ENCODE results near the gene TLR2. TPM values are rescaled to one million over a fixed set of nuclear protein-coding genes. Genes with fewer than 3 reads are reported as not detected.
"Not testable (repeated sequence)": the region's sequence is repeated elsewhere in the genome, so short reads cannot be mapped to it uniquely, and the experiment has no call there.

The TLR2 gene
- total RNA-seq, 2 experiments from 2014 or later = 0.23 TPM

DNA sequence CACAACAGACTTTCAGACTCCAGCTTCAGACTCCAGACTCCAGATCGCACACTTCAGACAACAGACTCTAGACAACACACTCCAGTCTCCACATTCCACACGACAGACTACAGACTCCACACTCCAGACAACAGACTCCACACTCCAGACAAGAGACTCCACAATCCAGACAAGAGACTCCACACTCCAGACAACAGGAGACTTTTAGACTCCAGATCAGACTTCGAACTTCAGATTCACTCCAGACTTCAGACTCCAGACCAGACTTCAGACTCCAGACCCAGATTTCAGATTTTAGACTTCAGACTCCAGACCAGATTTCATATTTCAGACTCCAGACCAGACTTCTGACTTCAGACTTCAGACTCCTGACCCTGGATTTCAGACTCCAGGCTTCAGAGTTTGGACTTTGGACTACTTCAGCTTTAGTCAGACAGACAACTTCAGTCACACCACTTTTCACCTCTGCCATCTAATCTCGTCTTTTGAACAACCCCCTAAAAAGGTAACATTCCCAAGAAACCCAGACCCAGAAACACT is 29.0 kb upstream of the TLR2 start:
- CTCF ChIA-PET = no interaction called here

DNA sequence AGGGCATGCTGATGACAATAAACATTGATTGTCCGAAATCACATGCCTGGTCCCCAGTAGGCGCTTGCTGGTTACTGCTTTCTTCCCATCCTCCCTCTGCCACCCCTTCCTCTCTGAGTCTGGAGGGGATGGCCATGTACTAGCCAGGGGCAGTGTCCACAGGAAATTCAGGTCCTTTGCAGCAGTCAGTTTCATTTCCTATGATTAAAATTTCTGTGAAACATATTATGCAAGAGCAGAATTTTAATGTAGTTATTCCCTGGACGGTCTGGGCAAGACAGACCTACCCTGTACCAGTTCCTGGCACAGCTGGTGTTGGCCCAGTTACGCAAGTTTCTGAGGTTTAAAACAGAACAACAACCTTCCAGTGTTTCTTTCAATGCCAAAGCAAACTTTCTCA is 28.2 kb upstream of the TLR2 start:
- CTCF ChIA-PET = no interaction called here
- POLR2A ChIA-PET = no interaction called here

More for the DNA sequence above, 29.0 kb upstream of the TLR2 start:
- POLR2A ChIA-PET = interaction anchor here (0.7 kb wide), 1 partner anchor 183 kb away, joined by 6 read pairs; no protein-coding TSS in a partner anchor

DNA sequence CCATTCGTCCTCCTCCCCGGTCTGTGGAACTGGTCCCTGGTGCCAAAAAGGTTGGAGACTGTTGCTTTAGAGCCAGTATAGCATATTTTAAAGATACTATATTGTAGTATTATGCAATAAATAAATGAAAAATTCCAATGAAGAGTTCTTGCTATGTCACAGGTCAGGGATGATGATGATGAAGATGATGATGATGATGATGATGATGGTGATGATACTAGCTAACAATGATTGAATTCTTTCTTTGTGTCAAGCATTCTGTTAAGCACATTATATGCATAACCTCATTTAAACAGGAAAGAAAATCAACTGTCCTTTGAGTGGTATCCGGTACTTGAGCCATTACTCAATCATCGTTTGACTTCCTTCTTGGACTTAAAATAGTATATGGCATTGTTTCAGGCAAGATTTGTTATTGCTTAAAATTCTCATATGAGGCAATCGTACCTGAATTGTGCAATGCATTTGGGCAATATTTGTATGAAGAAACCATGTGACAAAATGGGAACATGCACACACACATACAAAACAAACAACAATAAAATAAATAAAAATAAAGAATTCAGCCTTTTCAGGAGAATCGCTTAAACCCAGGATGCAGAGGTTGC is 22.8 kb upstream of the TLR2 start:
- POLR2A ChIA-PET = no interaction called here

DNA sequence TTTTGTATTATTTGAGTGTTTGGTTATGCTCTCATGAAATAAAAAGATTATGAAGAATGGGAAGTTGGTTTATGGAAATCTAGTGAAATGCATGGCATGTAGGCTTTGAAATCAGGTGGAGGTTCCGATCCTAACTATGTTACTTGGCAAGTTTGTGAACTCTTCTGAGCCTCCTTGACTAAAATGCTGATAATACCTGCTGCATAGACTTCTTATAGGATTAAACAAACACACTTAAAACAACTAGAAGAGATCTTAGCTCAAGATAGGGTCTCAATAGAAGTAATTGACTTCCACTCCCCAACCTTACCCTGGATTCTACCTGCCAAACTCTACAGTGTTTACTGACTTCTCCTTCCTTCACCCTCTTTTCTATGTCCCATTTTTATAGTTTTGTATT is 22.2 kb upstream of the TLR2 start:
- ChIA-PET POLR2A (no interaction called here), CTCF (no interaction called here)

More for the DNA sequence above, 22.8 kb upstream of the TLR2 start:
- CTCF ChIA-PET = no interaction called here

DNA sequence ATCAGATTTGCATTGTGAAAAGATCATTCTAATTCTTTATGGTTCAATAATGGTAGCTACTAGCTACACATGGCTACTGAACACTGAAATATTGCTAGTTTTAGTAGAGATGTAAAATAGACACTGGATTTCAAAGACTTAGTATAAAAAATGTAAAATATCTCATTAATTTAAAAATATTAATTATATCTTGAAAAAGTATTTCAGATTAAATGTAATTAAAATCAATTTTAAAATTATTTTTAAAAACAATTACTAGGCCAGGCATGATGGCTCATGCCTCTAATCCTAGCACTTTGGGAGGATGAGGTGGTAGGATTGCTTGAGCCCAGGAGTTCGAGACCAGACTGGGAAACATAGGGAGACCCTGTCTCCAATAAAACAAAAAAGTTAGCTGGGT is 20.4 kb upstream of the TLR2 start:
- POLR2A ChIA-PET = no interaction called here
- CTCF ChIA-PET = interaction anchor here (0.8 kb wide), 1 partner anchor 16 kb away, joined by 3 read pairs; no protein-coding TSS in a partner anchor

DNA sequence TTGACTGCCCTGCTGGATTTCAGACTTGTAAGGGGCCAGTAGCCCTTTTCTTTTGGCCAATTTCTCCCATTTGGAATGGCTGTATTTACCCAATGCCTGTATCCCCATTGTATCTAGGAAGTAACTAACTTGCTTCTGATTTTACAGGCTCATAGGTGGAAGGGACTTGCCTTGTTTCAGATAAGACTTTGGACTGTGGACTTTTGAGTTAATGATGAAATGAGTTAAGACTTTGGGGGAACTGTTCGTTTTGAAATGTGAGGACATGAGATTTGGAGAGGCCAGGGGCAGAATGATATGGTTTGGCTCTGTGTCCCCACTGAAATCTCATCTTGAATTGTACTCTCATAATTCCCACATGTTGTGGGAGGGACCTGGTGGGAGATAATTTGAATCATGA is 17.6 kb upstream of the TLR2 start:
- POLR2A ChIA-PET, CTCF ChIA-PET: not testable (repeated sequence)

DNA sequence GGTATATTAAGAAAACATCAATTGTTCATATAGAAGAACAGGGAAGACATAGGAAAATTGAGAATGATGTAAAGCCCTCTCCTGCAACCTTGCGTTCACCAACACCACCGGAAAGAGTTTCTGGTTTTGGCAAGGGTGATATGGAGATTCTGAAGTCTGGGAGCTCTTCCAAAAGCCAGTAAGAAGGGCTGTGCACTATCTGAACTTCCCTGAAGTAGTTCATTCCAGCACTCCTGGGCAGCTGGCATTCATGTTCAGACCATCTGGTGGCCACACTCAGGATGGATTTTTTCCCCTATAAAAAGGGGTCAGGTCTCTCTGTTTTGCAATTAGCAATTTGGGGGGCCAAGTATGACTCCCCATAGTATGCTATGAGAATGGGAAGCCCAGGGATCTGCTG is 15.4 kb upstream of the TLR2 start:
- ChIA-PET POLR2A (no interaction called here), CTCF (no interaction called here)

DNA sequence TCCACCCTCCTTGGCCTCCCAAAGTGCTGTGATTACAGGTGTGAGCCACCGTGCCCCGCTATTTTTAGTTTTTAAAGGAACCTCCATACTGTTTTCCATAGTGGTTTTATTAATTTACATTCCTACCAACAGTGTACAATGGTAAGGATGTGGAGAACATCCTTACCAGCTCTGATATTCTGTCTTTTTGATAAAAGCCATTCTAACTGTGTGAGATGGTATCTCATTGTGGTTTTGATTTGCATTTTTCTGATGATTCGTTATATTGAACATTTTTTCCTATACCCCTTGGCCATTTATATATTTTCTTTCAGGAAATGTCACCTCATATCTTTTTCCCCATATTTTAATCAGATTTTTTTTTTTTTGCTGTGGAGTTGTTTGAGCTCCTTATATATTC is 14.2 kb upstream of the TLR2 start:
- ChIA-PET POLR2A (no interaction called here), CTCF (interaction anchor here (1.3 kb wide), 1 partner anchor 10 kb away, joined by 3 read pairs; no protein-coding TSS in a partner anchor)

DNA sequence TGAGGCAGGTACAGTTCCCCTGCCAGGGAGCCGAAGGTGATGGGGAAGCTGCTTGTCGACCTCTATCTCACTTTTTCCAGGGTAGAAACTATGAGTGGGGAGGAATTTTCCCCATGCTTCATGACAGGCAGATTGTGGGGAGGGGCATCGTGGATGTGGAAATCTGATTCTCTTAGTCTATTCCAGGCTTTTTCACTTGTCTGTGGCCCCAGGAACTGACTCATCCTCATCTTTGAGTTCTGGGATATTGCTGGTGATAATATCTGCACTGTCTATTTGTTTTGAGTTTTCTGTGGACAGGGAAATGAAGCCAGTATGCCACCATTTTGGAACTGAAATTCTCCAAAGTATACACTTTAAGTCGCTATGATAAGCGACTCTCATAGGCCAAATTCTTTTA is 7.6 kb upstream of the TLR2 start:
- ChIA-PET POLR2A (no interaction called here), CTCF (no interaction called here)

DNA sequence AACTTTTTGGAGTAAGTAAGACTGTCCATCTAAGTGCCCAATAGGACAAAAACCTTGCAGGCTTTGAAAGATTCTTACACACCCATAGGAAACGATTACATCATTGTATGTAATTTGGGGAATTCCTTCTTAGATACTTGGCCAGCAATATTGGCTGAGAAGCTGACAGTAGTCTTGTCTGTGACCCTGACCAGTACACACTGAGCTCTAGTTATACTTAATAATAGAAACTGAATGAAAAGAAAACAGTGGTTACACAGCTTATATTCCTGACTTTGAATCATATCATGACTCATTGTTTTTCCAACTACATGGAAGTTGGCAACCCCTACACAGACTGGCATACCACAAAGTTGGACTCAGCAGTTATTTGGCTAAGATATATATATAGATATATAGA is 7.1 kb upstream of the TLR2 start:
- CTCF ChIA-PET = no interaction called here
- POLR2A ChIA-PET = no interaction called here

DNA sequence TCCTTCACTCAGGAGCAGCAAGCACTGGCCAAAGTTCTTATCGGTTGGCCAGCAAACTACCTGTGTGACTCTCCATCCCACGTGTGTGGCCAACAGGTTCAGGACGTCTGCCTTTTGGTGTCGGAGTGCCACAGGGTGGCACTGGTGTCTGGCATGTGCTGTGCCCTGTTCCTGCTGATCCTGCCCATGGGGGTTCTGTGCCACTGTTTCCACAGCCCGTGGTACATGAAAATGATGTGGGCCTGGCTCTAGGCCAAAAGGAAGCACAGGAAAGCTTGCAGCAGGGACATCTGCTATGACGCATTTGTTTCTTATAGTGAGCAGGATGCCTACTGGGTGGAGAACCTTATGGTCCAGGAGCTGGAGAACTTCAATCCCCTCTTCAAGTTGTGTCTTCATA is 4.6 kb upstream of the TLR2 start:
- CTCF ChIA-PET = interaction anchor here (0.9 to 1.1 kb wide), 2 partner anchors 9 to 16 kb away, joined by 3 read pairs; no protein-coding TSS in a partner anchor

DNA sequence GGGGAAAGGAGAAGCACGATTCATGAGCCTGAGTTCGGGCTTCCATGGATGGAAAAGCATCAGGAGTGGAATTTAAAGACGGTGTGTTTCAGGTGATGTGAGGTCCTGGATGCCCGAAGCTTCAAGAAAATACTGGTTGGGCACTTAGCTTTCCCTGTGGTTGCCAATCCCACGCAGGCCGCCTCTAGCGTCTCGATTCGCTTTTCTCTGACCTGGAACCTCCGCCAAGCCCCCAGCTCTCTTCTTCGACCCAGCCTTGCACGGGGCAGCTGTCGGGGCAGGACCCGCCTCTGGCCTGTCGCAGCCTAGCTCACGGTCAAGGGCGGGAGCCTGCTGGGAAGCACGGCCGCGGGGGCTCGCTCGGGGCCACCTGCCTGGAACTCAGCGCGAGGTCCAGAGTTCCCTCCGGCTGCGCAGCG is 308 bp upstream of the TLR2 start:
- CTCF ChIA-PET = interaction anchor here (0.9 kb wide), 1 partner anchor 10 kb away, joined by 3 read pairs; no protein-coding TSS in a partner anchor

More for the DNA sequence above, 4.6 kb upstream of the TLR2 start:
- POLR2A ChIA-PET = no interaction called here

DNA sequence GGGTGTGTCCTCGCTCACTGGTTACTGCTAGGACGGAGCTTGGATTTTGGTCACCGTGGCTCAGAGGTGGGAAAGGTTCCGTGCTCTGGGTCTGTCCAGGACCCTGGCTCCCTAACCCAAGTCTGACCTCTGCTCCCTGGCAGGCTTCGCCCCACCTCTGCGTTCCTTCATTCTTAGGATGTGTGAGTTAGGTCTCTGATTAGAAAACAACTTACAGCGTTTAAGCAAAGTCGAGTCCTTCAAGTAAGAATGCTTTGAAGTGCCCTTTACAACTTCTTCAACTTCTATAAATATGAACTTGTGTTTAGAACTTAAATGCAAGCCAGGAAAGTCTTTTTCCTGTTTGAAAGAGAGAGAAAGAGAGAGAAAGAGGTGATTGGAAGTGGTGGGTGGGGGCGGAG is 891 bp downstream of the TLR2 start:
- CTCF ChIA-PET = no interaction called here

More for the DNA sequence above, 308 bp upstream of the TLR2 start:
- POLR2A ChIA-PET = no interaction called here

DNA sequence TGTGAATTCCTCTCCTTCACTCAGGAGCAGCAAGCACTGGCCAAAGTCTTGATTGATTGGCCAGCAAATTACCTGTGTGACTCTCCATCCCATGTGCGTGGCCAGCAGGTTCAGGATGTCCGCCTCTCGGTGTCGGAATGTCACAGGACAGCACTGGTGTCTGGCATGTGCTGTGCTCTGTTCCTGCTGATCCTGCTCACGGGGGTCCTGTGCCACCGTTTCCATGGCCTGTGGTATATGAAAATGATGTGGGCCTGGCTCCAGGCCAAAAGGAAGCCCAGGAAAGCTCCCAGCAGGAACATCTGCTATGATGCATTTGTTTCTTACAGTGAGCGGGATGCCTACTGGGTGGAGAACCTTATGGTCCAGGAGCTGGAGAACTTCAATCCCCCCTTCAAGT is 20.4 kb downstream of the TLR2 start:
- POLR2A ChIA-PET = no interaction called here

More for the DNA sequence above, 891 bp downstream of the TLR2 start:
- POLR2A ChIA-PET = no interaction called here

DNA sequence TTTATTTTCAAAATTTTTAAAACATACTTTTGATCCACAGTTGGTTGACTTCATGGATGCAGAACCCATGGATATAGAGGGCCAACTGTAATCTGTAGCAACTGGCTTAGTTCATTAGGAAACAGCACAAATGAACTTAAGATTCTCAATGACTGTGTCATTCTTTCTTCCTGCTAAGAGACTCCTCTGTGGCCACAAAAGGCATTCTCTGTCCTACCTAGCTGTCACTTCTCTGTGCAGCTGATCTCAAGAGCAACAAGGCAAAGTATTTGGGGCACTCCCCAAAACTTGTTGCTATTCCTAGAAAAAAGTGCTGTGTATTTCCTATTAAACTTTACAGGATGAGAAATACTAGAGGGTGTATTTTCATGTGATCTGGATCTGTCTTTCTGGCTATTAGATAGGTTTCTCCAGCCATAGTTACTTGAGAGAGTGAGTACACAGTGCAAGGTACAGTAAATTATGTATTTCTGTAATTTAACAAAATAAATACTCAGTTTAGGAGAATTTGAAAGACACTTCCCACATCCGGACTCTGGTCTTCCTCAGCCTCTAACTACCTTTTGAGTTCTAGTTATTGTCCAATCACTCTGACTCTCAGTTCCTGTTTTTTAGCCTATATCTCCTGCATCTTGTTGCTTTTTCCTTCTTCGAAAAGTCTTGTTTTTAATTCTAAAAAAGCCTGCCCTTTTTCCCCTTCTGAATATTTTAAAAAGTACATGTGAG is 21.8 kb downstream of the TLR2 start:
- ChIA-PET POLR2A (no interaction called here), CTCF (no interaction called here)

More for the DNA sequence above, 20.4 kb downstream of the TLR2 start:
- CTCF ChIA-PET = no interaction called here

DNA sequence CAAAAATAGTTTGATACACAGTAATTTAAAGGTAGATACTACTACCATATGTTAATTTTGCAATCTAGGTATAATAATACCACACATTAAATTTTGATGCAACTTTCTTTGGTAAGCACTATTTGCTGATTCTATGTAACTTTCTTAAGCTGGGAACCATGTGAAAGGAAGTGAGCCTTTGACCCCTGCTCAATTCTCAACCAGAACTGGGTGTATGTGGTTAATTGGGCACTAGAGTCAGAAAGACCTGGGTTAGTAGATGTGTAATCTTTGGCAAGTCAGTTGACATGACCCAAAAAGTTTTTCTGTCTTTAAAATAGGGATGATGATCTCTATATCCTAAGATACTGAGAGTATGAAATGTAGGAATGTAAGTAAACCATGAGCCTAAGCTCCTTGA is 22.4 kb downstream of the TLR2 start:
- CTCF ChIA-PET = no interaction called here
- POLR2A ChIA-PET = no interaction called here

DNA sequence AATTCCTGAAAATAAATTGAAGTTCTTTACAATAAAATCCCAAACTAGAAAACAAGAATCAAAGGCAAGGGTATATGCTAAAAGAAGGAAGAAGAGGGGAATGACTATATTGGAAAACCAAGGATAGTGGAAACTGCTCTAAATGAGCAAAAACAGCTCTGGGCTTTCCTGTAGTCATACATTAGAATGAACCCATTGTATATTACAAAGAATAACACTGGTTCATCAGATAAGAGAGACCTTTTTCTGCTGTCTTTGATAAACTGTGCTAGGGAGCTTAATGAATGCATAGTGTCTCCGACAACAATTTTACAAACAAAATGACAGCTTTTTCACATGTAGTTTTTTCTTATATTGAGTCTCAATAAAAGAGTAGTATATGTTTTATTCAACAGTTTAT is 26.6 kb downstream of the TLR2 start:
- POLR2A ChIA-PET = no interaction called here
- CTCF ChIA-PET = no interaction called here

DNA sequence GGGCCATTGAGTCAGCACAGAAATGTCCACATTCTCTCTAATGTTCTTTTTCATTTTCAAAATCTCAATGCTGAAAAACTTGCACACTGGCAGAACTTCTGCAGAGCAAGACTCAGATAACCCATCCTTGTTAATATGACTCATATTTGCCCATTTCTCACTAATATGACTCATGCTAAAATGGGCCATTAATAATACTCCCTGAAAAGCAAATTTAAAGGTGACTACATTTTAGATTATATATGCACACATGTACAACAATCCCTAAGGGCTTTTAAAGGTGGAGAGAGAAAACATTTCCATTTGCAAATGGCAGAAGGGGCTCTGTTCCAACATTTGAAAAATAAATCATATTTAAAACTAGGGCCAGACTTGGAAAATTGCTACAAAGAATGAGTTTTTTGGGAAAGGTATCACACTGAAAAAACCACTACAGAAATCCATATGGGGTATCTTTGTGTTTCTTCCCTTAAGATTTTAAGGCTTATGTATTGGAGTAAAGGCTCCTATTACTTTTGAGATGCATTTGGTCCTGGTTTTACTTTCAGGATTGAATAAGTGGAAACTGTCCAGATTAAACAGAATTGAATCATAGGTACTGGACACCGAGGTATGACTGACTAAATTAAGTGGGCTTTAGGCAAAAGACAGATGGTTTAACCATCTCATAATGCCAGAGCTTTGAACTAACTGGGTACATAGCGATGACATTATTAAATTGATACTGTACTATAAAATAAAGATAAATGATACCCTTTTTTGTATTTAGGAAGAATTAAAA is 30.0 kb downstream of the TLR2 start:
- ChIA-PET POLR2A (no interaction called here), CTCF (no interaction called here)

DNA sequence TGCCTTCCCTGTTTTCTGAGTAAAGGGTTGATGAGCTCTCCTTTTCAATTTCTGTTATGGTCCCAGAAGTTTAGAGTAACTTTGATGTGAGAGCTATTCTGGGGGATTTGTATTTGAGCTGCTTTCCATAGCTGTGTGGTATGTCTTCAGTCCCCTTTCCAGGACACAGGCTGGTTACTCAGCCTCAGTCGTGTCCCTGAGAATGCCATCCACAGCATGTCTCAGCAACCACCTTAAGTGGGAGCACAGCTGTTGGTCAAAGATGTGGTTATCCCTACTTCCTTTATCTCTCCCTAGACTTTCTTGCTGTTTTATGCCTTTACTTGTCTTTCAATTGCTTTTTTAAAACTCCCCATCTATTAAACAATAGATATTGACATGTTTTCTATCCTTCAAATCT is 38.0 kb downstream of the TLR2 start:
- POLR2A ChIA-PET = no interaction called here
- CTCF ChIA-PET = no interaction called here

DNA sequence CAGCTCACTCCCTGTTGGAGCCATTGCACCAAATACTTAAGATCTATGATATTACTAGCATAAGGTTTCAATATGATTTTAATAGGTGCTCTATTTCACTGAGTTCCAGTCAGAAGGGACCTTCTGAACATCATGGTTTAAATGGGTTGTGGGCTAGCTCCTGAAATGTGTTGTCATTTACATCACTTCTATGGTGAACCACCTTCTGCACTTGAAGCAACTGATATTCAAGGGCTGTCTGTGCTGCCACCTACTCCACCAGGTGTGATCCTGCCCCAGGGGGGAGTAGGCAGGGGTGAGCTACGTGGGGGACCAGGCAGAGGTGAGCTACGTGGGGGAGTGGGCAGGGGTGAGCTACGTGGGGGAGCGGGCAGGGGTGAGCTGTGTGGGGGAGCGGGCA is 40.5 kb downstream of the TLR2 start:
- ChIA-PET POLR2A (no interaction called here), CTCF (interaction anchor here (0.7 kb wide), 1 partner anchor 79 kb away, joined by 3 read pairs; no protein-coding TSS in a partner anchor)
